ENCODE measurements around the gene LRFN2.

The LRFN2 gene

DNA sequence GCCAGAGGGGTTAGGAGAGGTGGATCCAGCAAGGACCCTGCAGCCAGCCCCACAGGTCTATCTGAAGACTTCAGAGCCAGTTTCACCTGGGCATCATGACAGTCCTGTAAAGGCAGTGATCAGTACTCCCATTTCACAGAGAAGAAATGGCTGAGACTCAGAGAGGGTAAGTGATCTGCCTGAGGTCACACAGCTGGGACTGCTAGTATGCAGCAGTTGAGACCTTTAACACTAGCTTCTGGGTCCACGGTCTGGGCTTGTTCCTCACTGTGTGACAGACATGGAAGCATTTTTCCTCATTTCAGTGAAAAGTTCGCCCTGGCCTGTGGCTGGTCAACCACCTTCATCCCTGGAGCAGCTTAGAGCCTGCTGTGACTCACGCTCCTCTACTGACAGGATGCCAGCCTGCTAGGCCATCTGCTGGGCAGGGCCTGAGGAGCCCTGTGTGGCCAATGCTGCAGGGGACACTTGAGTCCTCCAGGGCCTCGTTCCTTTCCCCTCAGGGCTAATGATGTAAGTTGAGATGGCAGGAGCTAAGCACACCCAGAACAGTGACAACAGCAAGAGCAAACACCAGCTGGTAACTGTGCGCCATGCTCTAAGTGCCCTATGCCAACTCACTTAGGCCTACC is 192.0 kb downstream of the LRFN2 start:
- no peak for DNase-seq

DNA sequence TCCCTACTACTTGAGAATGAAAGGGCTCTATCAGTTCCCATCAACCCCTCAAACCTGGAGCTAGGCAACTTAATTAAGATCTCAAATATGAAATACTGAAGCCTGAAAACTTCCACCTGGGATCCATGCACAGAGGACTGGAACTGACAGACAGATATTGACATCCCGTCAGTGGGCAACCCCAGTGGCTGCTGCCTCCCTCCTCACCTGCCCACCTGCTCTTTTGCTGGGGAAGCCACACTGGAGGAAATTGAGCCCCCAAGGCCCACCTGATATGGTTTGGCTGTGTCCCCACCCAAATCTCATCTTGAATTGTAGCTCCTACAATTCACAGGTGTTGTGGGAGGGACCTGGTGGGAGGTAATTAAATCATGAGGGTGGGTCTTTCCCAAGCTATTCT is 192.8 kb downstream of the LRFN2 start:
- no peak for DNase-seq

DNA sequence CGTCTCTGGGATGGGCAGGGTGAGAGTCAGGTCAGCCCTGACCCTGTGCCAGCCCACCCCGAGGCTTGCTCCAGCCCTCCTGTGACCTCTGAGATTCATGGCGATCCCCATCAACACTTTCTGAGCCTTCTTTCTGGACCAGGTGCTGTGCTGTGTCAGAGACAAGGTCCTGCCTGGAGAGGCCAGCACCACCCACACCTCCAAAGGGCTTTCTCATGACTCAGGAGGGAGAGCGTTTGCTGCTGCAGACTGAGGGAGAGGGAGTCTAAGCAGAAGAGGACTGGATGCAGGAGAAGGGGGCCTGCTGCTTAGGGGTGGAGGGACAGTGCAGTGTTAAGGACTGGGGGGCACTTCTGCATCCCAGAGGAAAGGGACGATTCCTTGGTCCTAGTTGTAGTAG is 193.5 kb downstream of the LRFN2 start:
- DNase-seq = no peak

DNA sequence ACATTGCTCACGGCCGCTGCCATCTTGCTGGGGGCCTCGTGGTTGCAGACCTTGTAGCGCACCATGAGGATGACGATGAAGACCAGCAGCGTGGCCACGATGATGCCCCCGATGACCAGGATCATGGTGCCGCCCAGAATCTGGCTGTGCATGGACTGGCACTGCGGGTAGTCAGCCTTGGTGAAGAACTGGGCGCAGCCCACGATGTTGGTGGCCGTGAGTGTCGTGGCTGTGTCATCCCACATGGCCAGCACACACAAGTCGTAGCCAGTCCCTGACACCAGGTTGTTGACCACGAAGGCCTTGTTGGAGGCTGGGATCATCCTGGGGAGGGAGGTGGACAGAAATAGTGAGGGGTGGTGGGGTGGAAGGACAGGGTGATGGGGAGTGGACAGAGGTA is 194.6 kb downstream of the LRFN2 start:
- DNase-seq = no peak

DNA sequence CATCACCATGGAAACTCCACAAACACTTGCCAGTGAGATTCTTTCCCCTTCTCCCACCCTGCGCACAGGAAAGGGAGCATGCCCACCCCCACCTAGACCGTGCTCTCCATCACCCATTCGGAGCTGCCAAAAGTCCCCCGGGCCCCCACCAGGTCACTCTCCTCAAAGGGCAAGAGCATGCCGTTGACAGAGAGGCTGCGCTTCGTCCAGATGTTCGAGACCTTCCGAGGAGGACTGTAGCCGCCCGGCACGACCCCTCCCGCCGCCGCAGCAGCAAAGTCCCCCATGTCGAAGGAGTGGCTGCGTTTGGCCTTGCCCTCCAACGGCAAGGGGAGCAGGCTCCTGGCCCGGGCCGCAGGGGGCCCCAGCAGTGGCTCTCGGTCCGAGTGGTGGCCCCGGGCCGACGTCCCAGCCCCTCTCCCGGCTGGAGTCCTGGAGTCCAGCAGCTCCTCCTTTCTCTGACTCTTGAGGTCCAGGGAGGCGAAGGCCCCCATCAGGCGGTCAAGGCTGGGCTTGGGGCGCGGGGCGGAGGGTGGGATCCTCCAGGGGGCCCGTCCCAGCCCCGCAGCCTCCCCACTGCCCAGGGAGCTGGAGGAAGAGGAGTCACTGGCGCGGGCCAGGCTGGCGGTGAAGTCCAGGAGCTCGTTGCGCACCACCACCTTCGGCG is 195.2 kb downstream of the LRFN2 start:
- no peak for DNase-seq

DNA sequence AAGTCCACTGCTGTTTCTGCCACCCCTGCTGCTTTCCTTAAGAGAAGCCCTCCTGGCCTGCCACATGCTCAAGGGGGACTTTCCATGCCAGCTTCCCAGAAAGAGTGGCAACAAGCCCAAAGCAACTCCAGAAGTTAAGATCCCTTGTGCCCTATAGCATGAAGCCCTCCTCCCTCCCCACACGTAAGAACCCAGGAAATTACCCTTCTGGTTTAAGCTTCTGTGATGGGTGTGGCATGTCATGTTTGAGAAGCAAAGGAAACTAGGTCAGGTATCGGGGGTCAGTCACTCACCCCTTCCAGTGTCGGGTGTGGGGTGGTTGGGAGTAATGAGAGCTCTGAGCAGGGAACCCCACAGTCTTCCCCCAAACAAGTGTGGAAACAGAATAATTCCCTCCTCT is 196.1 kb downstream of the LRFN2 start:
- DNase-seq = no peak

DNA sequence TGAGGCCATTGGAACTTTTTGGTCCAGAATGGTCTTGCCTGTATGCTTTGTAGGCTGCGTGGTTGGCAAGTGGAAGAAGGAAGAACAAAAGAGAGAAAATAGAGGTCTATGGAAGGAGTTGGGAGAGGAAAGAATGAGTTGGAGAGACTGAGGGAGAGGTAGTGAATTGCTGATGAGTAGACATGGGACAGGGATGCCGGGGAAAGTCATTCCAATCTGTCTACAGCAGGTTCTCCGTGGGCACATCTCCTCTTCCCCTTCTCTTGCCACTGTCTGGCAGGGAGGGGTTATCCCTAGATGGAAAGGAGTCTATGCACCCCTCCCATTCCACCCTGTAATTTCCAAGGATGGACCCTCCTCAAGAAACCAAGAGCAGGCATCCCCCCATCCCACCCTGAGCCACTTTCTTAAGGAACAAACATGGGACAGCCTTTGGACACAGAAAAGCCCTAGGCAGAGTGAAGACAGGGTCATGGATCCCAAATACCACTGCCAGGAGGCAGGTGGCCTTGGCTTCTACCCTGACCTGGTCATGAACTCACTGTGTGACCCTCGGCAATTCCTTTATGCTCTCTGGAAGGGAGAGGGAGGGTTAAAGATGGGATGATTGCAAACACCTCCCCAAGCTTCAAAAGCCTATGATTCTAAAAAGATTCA is 196.9 kb downstream of the LRFN2 start:
- DNase-seq = no peak

DNA sequence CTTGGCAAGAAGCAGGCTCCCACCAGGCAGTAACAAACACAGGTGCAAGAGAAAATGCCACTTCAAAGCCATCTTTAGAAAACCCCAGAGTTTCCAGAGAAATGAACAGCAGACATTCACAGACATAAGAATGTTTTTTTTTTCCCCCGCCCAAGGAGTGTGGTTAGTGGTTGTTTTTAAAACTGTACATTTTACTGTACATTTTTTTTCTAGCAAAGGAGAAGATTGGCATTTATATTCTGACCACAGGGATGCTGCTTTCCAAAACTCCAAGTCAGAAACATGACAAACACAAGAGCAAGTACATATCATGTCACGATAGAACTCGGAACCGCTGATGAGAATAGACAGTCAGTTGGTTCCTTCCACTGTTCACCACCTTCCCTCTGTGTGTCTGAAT is 197.9 kb downstream of the LRFN2 start:
- no peak for DNase-seq

DNA sequence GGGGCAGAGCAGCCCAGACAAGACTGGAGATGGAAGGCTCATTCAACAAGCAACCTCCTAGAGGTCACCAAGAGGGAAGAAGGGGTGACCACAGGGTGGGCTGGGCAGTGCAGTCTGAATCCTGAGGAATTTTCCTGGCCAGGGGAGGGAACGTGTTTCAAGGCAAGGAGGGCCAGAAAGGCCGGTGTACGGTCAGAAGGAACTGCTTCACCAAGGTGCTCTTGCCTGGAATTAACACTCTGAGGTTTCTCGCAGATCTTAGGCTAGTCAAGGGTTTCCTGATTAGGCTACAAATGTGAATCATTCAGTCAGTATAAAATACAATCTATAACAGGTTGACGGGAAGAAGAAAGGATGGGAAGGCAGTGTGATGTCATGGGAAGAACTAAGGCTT is 199.3 kb downstream of the LRFN2 start:
- no peak for DNase-seq

DNA sequence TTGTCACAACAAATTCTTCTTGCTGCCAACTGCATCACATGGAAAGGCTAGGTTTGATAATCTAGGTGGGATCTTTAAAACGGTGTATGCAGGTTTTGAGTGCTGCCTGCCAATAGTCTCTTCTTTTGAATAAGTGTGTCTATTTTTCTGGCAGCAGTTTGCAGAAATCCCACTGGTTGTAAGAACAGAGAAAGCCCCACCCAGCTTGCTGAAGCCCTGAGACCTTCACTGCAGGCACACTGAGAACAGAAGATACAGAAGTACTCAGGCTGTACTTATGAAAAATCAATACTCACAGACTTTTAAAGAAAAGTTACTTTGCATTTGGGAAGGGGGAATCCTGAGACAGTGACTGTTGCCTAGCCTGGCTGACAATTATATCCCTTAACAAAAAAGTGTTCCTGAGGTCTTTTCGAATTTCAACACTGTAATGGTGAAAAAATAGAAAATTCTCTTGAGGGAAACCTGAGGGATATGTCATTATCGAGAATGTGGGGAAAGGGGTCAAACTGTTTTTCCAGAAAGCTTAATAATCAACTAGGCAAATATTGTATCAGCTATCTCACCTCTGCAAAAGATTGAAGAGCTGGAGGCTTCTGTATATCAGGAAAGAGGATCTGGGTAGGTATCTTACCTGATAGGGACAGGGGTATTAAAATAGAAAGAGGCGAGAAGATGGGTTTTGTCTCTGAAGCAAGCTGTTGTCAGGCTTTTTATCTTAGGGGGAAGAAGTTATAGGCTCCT is 199.9 kb downstream of the LRFN2 start:
- DNase-seq = no peak

DNA sequence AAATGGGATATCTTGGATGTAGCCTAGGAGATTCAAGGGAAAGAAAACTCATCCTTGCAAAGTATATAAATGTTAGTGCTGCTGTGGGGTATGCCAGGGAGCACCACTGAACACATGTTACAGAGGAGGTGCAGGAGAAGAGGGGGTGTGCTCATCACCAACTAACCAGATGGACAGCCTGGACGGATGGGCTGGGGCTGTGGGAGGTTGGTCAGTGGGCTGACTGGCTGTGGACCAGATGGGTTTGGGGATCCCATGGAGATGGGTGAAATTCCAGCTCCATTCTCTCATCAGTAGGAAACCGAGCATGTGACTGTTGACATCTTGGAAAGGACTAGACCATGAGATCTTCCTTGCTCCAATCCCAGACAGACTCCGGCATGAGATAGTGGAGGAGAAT is 201.0 kb downstream of the LRFN2 start:
- no peak for DNase-seq

DNA sequence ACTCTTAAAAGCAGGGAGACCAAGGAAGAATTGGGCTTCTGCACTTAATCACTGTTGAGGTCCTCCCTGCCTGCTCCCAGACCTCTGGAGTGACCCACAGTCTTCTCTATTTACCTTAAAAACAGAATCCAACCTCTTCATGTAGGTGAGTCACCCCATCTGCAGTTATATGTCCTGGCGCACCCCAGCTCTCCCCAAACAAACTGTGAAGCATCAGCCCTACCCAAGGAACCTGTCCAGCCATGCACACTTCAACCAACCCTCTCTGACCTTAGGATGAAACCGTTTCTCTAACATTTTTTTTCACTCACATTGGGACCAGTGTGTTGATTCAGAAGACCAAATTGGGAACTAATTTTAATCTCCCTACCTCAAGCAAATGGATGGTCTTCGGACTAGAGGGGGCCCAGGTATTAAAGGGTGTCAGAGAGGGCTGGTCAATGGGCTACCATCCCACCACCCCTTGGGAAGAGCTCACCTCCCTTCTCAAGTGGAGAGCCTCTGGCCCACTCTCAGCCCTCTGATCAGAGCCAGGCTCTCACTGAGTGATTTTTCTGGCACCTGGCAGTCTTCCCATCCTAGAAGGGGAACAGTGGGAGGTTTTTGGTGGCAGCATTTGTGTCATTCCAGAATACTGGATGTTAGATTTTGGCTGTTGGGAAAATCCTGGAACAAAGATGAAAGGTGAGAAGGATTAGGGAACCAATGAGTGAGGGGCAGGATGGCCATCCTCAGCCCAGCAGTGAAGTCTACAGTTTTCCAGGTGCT is 203.6 kb downstream of the LRFN2 start:
- no peak for DNase-seq

DNA sequence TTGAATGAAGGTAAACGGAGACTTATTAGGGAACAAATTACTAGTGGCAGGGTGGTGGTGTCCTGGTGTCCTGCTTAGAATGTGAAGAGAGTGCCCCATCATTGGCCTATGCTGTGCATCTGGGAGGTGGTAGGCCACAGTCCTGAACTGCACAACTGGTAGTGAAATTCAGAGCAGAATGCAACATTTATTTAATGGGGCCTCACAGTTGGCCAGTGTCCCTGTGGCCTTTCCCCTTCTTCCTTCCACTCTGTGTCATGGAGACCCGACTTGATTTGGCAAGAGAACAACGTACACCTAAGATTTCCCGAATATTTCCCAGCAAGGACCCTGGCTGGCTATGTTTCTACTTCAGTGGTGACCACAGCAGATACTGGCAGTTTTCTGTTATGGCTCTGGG is 206.9 kb downstream of the LRFN2 start:
- no peak for DNase-seq

DNA sequence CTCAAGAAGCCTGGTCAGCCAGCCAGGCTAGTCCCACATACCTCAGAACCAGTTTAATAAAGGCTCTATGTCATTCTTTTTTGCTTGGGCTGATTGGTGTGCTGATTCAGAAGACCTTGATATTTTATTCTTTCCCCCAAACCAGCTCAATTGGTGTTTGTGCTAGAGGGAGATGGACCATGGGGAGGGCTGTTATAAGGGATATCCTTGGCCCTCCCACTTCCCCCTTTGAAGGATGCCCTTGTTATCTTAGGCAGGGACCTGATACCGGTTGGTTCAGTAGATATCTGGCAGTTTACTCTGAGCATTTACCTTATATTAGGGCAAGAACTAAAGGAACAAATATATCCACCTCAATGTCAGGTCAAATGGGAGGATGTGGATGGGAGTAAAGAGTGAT is 207.4 kb downstream of the LRFN2 start:
- DNase-seq = no peak

DNA sequence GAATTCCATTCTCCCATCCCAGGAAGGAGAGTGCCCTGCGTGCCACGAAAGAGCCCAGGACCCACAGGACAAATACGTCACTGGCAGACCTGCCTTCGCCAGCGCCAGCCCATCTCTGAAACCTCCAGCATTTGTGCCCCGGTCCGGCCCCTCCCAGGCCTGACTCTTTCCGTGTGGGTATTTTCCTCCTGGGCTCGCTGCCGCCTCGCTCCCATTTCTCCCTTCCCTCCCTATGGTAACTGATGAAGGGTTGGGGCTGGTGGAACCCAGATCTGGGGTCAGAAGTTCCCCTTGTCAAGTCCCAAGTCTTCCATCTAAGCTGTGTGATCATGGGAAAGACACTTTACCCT is 208.5 kb downstream of the LRFN2 start:
- no peak for DNase-seq

DNA sequence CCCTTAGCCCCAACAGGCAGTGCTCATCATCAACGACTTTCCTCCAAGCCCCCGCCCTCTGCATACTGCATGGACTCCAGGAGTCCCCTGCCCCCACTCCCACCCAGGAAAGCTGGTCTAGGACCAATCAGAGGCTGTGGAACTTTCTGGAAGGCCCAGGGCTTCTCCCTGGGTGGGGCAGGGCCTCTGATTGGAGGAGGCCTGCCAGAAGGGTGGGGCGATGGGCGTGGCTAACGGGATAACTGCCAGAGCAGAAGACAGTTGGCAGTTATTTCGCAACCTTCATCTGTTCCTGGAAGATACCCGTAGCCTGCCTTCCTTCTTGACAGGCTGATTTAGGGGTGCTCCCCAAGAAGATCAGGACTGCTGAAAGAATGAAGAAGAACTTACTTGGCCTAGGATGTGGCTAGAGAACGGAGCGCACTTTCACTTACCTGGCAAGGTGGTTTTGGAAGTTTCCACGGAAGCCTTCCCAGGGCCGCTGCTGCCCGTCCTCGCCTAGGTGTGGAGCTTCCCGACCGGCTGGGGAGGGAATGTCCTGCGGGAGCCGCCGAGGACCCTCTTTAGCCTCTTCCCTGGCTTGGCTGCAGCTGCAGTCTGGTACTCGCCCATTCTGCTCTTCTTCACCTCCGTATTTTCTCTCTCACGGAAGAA is 209.0 kb downstream of the LRFN2 start:
- DNase-seq = no peak

DNA sequence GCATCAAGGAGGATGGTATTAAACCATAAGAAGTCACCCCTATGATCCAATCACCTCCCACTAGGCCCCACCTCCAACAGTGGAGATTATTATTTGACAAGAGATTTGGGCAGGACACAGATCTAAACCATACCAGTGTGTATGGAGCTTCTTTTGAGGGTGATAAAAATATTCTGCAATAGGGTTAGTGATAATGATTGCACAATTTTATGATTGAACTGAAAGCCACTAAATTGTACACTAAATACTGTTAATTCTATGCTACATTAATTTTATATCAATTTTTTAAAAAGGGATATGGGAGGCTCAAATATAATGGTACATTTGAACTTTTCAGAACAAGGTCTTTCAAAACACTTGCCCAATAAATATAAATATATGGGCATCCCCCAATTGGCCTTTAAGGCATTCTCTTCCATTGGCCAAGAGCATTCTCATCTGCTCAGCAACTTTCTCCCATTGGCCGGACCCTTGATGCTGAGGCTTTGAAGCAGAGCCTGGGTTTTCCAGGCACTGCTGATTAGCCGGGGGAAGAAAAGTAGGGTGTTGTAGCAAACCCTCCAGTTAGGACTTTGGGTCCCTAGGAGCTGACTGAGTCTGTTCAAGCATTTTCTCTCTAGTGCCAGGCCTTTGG is 209.9 kb downstream of the LRFN2 start:
- no peak for DNase-seq

DNA sequence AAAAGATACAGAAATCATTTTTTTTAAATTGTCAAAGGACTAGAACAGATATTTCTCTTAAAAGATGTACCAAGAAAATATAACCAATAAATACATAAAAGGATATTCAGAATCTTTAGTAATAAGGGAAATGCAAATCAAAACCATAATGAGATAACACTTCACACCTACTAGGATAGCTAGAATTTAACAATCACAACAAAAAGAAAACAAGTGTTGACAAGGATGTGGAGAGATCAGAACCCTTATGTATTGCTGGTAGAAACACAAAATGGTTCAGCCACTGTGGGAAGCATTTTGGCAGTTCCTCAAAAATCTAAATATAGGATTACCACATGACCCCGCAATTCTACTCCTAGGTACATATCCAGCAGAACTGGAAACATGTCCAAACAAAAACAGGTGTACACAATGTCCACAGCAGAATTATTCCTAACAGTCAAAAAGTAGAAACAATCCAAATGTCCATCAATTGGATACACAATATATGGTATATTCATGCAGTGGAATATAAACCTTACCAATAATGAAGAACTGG is 211.0 kb downstream of the LRFN2 start:
- no peak for DNase-seq

DNA sequence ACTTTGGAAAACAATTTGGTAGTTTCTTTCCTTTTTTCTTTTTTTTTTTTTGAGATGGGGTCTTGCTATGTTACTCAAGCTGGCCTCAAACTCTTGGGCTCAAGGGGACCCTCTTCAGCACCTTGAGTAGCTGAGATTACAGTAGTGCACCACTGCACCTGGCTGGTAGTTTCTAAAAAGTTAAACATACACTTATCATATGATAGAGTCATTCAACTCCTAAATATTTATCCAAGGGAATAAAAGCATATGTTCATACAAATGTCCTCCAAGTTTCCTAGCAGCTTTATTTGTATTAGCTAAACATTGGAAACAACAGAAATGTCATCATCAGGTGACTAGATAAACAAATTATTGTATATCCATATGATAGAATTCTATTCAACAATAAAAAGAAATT is 213.9 kb downstream of the LRFN2 start:
- DNase-seq = no peak

DNA sequence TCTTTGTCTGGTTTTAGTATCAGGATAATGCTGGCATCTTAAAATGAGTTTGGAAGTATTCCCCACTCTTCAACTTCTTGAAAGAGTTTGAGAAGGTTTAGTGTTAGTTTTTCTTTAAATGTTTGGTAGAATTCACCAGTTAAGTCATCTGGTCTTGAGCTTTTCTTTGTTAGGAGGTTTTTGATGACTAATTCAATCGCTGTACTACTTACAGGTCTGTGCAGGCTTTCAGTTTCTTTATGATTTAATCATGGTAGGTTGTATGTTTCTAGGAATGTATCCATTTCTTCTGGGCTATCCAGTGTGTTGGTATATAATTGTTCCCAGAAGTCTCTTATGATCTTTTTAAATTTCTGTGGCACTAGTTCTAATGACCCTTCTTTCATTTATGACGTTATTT is 215.5 kb downstream of the LRFN2 start:
- DNase-seq = no peak

DNA sequence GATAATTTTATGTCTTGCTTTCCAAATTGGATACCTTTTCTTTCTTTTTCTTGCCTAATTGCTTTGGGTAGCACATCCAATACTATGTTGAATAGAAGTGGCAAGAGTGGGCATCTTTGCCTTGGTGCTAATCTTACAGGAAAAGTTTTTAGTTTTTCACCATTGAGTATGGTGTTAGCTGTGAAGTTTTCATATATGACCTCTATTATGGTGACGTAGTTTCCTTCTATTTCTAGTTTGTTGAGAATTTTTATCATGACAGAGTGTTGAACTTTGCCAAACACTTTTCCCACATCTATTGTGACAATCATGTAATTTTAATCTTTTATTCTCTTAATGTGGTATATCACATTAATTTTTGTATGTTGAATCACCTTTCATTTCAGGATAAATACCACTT is 216.1 kb downstream of the LRFN2 start:
- no peak for DNase-seq

DNA sequence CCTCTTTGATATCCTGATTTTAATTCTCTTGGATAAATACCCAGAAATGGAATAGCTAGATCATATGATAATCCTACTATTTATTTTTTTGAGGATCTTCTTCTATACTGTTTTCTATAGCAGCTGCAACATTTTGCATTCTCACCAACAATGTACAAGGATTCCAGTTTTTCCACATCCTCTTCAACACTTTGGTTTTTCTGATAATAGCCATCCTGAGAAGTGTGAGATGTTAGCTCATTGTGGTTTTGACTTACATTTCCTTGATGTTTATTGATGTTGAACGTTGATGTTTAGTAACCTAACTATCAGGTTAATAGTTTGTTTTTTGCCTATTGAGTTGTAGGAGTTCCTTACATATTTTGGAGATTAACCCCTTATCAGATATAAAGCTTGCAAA is 217.3 kb downstream of the LRFN2 start:
- DNase-seq = no peak
